GM19467 (cell line): Measurements from ENCODE around the gene DCST1.

ENCODE experiments used
- ATAC-seq: cut with Tn5 transposase; IDR thresholded peaks from one replicate; pipeline ENCODE4 v1.9.1; 2021; ENCODE audit warnings: mild to moderate bottlenecking, moderate library complexity; ENCODE audit not compliant: unreplicated experiment

The DCST1 gene

GRCh38 chr1:155083865-155084721, 50.5 kb downstream of the DCST1 start:
- ATAC-seq = no peak

- ATAC-seq = peak; percentile 72
These were observed 51.3 kb downstream of the DCST1 start for GRCh38 chr1:155084722-155085503.

GRCh38 chr1:155085504-155086127, 52.0 kb downstream of the DCST1 start:
- no peak for ATAC-seq

DNA sequence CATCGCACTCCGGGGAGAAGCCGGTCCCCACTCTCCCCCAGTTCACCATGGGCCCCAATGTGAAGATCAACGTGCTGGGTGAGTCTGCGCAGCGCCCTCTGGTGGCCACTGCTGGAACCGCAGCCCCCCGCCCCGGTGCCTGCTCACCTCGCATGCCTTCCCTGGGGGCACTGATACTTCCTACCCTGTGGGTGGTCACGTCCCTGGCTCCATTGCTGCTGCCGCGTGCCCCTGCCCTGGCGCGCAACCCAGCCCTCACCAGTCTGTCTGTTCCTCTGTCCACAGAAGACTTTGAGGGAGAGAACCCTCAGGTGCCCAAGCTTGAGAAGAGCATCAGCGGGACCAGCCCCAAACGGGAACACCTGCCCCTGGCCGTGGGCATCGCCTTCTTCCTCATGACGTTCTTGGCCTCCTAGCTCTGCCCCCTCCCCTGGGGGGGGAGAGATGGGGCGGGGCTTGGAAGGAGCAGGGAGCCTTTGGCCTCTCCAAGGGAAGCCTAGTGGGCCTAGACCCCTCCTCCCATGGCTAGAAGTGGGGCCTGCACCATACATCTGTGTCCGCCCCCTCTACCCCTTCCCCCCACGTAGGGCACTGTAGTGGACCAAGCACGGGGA, 52.6 kb downstream of the DCST1 start:
- no peak for ATAC-seq

- no peak for ATAC-seq
These were observed 53.4 kb downstream of the DCST1 start for GRCh38 chr1:155086856-155087535.

DNA sequence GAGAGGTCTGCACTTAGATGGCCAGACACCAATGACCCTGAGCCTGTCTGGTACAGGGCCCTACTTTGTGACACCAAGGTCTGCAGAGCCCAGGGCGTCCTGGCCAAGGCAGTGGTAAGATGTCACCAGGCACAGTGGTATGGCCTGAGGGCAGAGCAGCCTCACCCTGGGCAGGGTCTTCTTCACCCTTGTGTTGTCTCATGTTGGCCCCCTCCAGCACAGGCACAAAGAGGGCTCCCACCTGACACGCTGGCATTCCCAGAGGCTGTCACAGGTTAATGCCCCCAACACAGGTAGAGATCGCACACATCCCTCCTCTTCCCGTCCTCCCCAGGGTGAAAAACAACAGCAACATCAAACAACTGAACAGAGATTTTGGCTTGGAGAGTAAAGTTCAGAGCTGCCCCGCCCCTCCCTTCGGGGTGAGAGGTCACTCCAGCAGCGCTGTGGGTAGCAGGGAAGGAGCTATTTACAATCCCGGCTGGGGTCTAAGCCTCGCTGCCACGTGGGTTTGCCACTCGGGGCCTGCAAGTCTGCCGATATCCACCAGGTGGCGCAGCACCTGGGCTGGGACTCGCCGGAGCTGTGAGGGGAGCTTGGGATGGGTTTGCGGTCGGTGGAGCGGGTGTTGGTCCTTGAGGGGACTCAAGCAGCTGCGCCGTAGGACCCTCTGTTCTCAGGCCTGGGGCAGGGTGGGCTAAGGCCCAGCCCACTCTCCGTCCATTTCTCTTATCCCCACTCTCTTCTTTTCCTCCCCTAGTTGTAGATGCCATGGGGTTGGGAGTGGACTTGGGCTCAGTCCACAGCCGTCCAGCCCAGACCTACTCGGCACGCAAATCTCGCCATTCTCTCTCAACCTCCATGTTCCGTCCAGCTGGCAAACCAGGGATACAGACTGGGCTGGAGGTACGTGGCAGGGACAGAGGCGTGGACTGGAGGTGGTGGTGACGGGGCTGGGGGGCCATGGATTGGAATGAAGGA, 57.7 kb downstream of the DCST1 start:
- no peak for ATAC-seq

DNA sequence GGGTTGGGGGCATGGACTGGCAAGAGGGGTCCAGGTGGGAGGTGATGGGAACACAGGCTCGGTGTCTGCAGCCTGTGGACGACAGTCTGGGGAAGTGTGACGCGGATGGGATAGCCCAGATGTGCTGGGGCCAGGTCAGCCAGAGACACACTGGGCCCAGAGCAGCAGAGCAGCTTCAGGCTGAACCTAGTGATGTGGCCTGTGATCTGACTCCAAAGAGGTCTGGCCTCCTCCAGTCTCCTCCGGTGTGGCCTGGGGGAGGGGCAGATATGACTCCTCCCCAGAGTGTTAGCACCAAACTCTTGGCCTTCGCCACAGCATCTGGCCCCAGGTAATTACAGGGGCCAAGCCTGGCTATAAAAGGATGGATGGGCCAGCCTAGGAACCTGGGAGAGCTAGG, 58.5 kb downstream of the DCST1 start:
- no peak for ATAC-seq

DNA sequence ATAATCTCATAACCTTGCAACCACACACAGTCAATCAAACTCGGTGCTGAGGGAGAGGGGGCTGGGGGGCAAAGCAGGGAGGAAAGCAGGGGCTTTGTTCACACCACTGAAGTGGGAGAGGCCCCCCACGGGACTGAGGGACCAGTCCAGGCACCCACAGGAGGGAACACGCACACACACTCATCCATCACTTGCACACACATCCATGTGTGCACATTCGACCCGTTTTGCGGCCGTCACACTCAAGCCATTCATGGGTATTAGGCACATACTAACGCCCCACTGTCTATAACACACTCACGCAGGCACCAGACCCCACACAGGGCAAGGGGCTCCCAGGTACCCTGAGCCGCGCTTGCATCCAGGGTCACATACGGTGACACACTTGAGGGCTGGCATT, 59.0 kb downstream of the DCST1 start:
- ATAC-seq = no peak

GRCh38 chr1:155093911-155094621, 60.4 kb downstream of the DCST1 start:
- no peak for ATAC-seq

DNA sequence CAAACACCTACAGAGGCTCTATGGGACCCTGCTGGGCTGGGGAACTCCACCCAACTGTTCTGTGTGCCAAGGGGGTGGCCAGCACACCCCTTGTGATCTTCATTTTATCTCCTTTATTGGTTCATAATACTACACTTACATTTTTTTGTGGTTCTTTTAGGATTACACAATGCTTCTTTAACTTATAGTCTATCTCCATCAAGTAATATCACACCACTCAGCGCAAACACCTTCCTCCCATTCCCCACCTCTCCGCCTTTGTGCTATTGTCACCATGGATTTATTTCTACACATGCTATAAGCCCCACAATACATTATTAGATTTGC, 61.0 kb downstream of the DCST1 start:
- ATAC-seq = no peak

DNA sequence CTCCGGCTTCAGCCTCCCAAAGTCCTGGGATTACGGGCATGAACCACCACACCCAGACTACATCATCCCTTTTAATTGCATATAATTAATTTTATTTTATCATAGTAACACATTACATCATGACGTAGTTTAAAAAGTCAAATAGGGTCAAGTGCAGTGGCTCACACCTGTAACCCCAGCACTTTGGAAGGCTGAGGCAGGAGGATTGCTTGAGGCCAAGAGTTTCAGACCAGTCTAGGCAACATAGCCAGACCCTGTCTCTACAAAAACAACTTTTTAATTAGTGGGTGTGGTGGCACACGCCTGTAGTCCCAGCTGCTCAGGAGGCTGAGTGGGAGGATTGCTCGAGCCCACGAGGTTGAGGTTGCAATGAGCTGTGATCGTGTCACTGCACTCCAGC, 65.7 kb downstream of the DCST1 start:
- ATAC-seq = no peak
